ENCODE measurements around the gene PCDHB5.
"Not testable (repeated sequence)": the region's sequence is repeated elsewhere in the genome, so short reads cannot be mapped to it uniquely, and the experiment has no call there.

Gene PCDHB5

DNA sequence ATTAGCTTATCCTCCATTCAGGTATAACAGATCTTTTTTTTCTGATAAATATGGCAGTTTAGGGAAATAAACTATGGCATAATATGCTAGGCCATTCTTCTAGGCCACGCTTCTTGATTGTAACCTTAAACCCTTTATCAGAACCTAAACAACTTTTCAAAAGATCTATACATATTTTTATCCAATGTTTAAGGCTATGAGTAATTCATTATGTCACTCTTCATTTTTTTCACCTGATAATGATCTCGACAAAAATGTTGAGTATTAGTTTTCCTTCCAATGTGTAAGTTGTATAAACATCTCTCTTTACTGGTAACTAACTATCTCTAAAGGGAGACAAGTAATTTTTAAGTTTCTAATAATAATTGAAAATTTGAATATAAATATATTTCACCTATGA lies 15.8 kb upstream of the PCDHB5 start:
- no peaks in the 10 kb centered on the region for H3K36me3 ChIP-seq (ENCODE audit: control insufficient read depth in 2 of 2, insufficient read depth in 2 of 2, low read length in 2 of 2)
- peaks cover 0 to 3% of the 10 kb centered on the region in 2 donors for H3K9me3 ChIP-seq (ENCODE audit: control insufficient read depth in 2 of 2, low read length in 2 of 2)
- H3K9ac ChIP-seq (ENCODE audit: low read length in 2 of 2): no peak overlapping the region
- H3K4me3 ChIP-seq (ENCODE audit: low read length in 2 of 2): no peak overlapping the region
- H3K27me3 ChIP-seq (ENCODE audit: control insufficient read depth in 1 of 2, insufficient read depth in 2 of 2, low read length in 2 of 2): peaks cover 6% of the 10 kb centered on the region in 2 donors
- no peaks in the 10 kb centered on the region for H3K4me1 ChIP-seq (ENCODE audit: control insufficient read depth, insufficient read depth, low read length)
- no peak overlapping the region for H3K27ac ChIP-seq (ENCODE audit: low read length)

DNA sequence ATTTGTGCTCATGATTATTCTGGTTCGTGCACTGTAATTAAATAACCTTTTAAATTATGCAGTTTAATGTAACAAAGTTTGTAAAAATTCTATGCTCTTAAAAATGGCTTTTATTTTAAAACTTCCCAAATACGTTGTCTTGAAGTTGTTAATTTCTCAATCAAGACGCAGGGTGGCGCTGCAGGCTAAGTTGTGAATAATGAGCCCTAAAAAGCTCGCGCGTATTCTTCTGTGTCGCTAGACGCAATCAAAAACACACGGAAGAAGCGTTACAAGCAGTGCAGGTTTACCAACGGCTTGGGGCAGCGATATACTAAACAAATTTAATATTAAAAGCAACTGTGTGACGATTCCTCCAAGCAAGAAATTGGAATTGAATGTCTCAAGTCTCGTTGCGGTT lies 13.4 kb upstream of the PCDHB5 start, which contains the start of gene PCDHB4:
TSS of gene PCDHB4 (plus strand) at position 256 of the 400 bp plus-strand sequence. CDS start 181 bp downstream, outside the sequence.
- no peak within 1 kb of the TSS for H3K27ac ChIP-seq (ENCODE audit: low read length)
- H3K9me3 ChIP-seq (ENCODE audit: control insufficient read depth in 2 of 2, low read length in 2 of 2): peaks cover 0 to 3% of the 10 kb centered on the region in 2 donors
- H3K36me3 ChIP-seq (ENCODE audit: control insufficient read depth in 2 of 2, insufficient read depth in 2 of 2, low read length in 2 of 2): no peaks in the 10 kb centered on the region
- H3K4me3 ChIP-seq (ENCODE audit: low read length in 2 of 2): peak within 1 kb of the TSS; percentile 18 to 69
- H3K4me1 ChIP-seq (ENCODE audit: control insufficient read depth, insufficient read depth, low read length): no peaks in the 10 kb centered on the region
- H3K9ac ChIP-seq (ENCODE audit: low read length in 2 of 2): peak within 1 kb of the TSS in 1 of 2 donors; percentile 6
- peaks cover 6% of the 10 kb centered on the region in 2 donors for H3K27me3 ChIP-seq (ENCODE audit: control insufficient read depth in 1 of 2, insufficient read depth in 2 of 2, low read length in 2 of 2)

DNA sequence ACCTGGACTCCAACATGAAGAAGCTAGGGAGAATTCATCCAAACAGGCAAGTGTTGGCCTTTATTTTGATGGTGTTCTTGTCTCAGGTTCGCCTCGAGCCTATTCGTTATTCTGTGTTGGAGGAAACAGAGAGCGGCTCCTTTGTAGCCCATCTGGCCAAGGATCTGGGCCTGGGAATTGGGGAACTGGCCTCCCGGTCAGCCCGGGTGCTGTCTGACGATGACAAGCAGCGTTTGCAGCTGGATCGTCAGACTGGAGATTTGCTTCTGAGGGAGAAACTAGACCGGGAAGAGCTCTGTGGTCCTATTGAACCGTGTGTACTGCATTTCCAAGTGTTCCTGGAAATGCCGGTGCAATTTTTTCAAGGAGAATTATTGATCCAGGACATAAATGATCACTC lies 13.0 kb upstream of the PCDHB5 start:
- peak overlapping the region; percentile 18 to 69 for H3K4me3 ChIP-seq (ENCODE audit: low read length in 2 of 2)
- no peaks in the 10 kb centered on the region for H3K4me1 ChIP-seq (ENCODE audit: control insufficient read depth, insufficient read depth, low read length)
- no peak overlapping the region for H3K27ac ChIP-seq (ENCODE audit: low read length)
- H3K9me3 ChIP-seq (ENCODE audit: control insufficient read depth in 2 of 2, low read length in 2 of 2): peaks cover 0 to 3% of the 10 kb centered on the region in 2 donors
- H3K27me3 ChIP-seq (ENCODE audit: control insufficient read depth in 1 of 2, insufficient read depth in 2 of 2, low read length in 2 of 2): peaks cover 6% of the 10 kb centered on the region in 2 donors
- H3K36me3 ChIP-seq (ENCODE audit: control insufficient read depth in 2 of 2, insufficient read depth in 2 of 2, low read length in 2 of 2): no peaks in the 10 kb centered on the region
- no peak overlapping the region for H3K9ac ChIP-seq (ENCODE audit: low read length in 2 of 2)

DNA sequence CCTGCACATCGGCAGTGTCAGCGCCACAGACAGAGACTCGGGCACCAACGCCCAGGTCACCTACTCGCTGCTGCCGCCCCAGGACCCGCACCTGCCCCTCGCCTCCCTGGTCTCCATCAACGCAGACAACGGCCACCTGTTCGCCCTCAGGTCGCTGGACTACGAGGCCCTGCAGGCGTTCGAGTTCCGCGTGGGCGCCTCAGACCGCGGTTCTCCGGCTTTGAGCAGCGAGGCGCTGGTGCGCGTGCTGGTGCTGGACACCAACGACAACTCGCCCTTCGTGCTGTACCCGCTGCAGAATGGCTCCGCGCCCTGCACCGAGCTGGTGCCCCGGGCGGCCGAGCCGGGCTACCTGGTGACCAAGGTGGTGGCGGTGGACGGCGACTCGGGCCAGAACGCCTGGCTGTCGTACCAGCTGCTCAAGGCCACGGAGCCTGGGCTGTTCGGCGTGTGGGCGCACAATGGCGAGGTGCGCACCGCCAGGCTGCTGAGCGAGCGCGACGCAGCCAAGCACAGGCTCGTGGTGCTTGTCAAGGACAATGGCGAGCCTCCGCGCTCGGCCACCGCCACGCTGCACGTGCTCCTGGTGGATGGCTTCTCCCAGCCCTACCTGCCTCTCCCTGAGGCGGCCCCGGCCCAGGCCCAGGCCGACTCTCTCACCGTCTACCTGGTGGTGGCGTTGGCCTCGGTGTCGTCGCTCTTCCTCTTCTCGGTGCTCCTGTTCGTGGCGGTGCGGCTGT lies 11.4 kb upstream of the PCDHB5 start:
- H3K27me3 ChIP-seq (ENCODE audit: control insufficient read depth in 1 of 2, insufficient read depth in 2 of 2, low read length in 2 of 2); H3K36me3 ChIP-seq (ENCODE audit: control insufficient read depth in 2 of 2, insufficient read depth in 2 of 2, low read length in 2 of 2); H3K4me3 ChIP-seq (ENCODE audit: low read length in 2 of 2); H3K27ac ChIP-seq (ENCODE audit: low read length); H3K9ac ChIP-seq (ENCODE audit: low read length in 2 of 2); H3K4me1 ChIP-seq (ENCODE audit: control insufficient read depth, insufficient read depth, low read length); H3K9me3 ChIP-seq (ENCODE audit: control insufficient read depth in 2 of 2, low read length in 2 of 2): not testable (repeated sequence)

DNA sequence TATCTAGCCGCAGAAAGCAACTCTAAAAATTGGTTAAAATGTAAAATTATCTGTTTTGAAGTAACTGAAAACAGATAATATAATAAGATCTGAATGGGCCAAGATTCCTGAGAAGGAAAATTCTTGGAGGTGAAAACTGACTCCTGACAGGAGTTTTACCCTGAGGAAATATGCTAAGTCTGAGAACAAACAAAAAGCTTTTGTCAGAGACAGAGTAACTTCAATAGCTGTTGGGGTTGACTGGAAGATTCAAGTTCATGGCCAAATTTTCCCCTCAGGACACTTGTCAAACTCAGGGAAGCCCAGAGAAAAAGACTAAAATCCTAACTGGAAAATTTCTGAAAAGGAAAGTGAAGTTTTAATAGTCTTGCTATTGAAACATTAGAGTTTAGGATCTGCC lies 7.7 kb upstream of the PCDHB5 start:
- Histone ChIP-seq H3K27me3 (ENCODE audit: control insufficient read depth in 1 of 2, insufficient read depth in 2 of 2, low read length in 2 of 2) (peaks cover 0 to 2% of the 10 kb centered on the region in 2 donors), H3K27ac (ENCODE audit: low read length) (no peak overlapping the region), H3K9me3 (ENCODE audit: control insufficient read depth in 2 of 2, low read length in 2 of 2) (peaks cover 0 to 7% of the 10 kb centered on the region in 2 donors), H3K36me3 (ENCODE audit: control insufficient read depth in 2 of 2, insufficient read depth in 2 of 2, low read length in 2 of 2) (no peaks in the 10 kb centered on the region), H3K4me1 (ENCODE audit: control insufficient read depth, insufficient read depth, low read length) (no peaks in the 10 kb centered on the region), H3K9ac (ENCODE audit: low read length in 2 of 2) (no peak overlapping the region), H3K4me3 (ENCODE audit: low read length in 2 of 2) (no peak overlapping the region)

DNA sequence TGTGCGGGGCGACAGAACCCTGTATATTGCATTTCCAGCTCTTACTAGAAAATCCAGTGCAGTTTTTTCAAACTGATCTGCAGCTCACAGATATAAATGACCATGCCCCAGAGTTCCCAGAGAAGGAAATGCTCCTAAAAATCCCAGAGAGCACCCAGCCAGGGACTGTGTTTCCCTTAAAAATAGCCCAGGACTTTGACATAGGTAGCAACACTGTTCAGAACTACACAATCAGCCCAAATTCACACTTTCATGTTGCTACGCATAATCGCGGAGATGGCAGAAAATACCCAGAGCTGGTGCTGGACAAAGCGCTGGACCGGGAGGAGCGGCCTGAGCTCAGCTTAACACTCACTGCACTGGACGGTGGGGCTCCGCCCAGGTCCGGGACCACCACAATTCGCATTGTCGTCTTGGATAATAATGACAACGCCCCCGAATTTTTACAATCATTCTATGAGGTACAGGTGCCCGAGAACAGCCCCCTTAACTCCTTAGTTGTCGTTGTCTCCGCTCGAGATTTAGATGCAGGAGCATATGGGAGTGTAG lies 786 bp downstream of the PCDHB5 start:
- peak overlapping the region; percentile 64 for H3K4me3 ChIP-seq (ENCODE audit: low read length in 2 of 2)
- H3K9ac ChIP-seq (ENCODE audit: low read length in 2 of 2): no peak overlapping the region
- H3K27me3 ChIP-seq (ENCODE audit: control insufficient read depth in 1 of 2, insufficient read depth in 2 of 2, low read length in 2 of 2): no peaks in the 10 kb centered on the region
- H3K36me3 ChIP-seq (ENCODE audit: control insufficient read depth in 2 of 2, insufficient read depth in 2 of 2, low read length in 2 of 2): no peaks in the 10 kb centered on the region
- no peaks in the 10 kb centered on the region for H3K4me1 ChIP-seq (ENCODE audit: control insufficient read depth, insufficient read depth, low read length)
- peaks cover 16 to 26% of the 10 kb centered on the region in 2 donors for H3K9me3 ChIP-seq (ENCODE audit: control insufficient read depth in 2 of 2, low read length in 2 of 2)
- no peak overlapping the region for H3K27ac ChIP-seq (ENCODE audit: low read length)

DNA sequence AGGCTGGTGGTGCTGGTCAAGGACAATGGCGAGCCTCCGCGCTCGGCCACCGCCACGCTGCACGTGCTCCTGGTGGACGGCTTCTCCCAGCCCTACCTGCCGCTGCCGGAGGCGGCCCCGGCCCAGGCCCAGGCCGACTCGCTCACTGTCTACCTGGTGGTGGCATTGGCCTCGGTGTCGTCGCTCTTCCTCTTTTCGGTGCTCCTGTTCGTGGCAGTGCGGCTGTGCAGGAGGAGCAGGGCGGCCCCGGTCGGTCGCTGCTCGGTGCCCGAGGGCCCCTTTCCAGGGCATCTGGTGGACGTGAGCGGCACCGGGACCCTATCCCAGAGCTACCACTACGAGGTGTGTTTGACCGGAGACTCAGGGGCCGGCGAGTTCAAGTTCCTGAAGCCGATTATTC lies 2.3 kb downstream of the PCDHB5 start:
- H3K4me1 ChIP-seq (ENCODE audit: control insufficient read depth, insufficient read depth, low read length); H3K27me3 ChIP-seq (ENCODE audit: control insufficient read depth in 1 of 2, insufficient read depth in 2 of 2, low read length in 2 of 2); H3K36me3 ChIP-seq (ENCODE audit: control insufficient read depth in 2 of 2, insufficient read depth in 2 of 2, low read length in 2 of 2); H3K4me3 ChIP-seq (ENCODE audit: low read length in 2 of 2); H3K9ac ChIP-seq (ENCODE audit: low read length in 2 of 2); H3K27ac ChIP-seq (ENCODE audit: low read length): not testable (repeated sequence)
- H3K9me3 ChIP-seq (ENCODE audit: control insufficient read depth in 2 of 2, low read length in 2 of 2): peaks cover 17 to 27% of the 10 kb centered on the region in 2 donors

DNA sequence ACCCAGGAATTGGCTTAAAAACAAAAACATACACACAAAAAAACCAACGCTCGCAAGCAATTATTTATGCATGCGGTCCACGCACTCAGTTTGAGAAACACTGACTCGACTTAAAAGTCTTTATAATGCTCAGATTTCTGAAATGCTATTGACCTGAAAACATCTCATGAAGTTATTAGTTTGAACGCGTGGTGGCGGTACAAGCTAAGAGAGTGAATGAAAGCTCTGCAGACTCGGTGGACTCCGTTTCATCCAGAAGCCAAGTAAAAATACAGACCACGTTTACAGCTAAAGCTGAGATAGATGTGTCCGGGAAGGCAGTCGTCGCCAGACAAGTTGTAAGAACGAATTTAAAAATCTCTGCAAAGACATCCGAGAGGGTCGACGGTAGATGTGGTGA lies 14.8 kb downstream of the PCDHB5 start, which contains the start of gene PCDHB6:
TSS of gene PCDHB6 (plus strand) at position 246 of the 400 bp plus-strand sequence. CDS start 201 bp downstream, outside the sequence.
- Histone ChIP-seq H3K27ac (ENCODE audit: low read length) (no peak within 1 kb of the TSS), H3K36me3 (ENCODE audit: control insufficient read depth in 2 of 2, insufficient read depth in 2 of 2, low read length in 2 of 2) (no peaks in the 10 kb centered on the region), H3K27me3 (ENCODE audit: control insufficient read depth in 1 of 2, insufficient read depth in 2 of 2, low read length in 2 of 2) (peaks cover 4 to 6% of the 10 kb centered on the region in 2 donors), H3K4me3 (ENCODE audit: low read length in 2 of 2) (peak within 1 kb of the TSS; percentile 44 to 46), H3K9me3 (ENCODE audit: control insufficient read depth in 2 of 2, low read length in 2 of 2) (peaks cover 12 to 25% of the 10 kb centered on the region in 2 donors), H3K4me1 (ENCODE audit: control insufficient read depth, insufficient read depth, low read length) (no peaks in the 10 kb centered on the region), H3K9ac (ENCODE audit: low read length in 2 of 2) (no peak within 1 kb of the TSS)

DNA sequence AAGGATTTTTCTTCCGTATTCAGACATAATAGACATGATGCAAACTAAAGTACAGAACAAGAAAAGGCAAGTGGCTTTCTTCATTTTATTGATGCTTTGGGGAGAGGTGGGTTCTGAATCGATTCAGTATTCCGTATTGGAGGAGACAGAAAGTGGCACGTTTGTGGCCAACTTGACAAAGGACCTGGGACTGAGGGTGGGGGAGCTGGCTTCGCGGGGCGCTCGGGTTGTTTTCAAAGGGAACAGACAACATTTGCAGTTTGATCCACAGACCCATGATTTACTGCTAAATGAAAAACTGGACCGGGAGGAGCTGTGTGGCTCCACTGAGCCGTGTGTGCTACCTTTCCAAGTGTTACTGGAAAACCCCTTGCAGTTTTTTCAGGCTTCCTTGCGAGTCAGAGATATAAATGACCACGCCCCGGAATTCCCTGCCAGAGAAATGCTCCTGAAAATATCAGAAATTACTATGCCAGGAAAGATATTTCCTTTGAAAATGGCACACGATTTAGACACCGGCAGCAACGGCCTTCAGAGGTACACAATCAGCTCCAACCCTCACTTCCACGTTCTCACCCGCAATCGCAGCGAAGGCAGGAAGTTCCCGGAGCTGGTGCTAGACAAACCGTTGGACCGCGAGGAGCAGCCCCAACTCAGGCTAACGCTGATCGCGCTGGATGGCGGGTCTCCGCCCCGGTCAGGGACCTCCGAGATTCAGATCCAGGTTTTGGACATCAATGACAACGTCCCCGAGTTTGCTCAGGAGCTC lies 15.4 kb downstream of the PCDHB5 start:
- Histone ChIP-seq H3K9ac (ENCODE audit: low read length in 2 of 2) (no peak overlapping the region), H3K27ac (ENCODE audit: low read length) (no peak overlapping the region), H3K36me3 (ENCODE audit: control insufficient read depth in 2 of 2, insufficient read depth in 2 of 2, low read length in 2 of 2) (no peaks in the 10 kb centered on the region), H3K9me3 (ENCODE audit: control insufficient read depth in 2 of 2, low read length in 2 of 2) (peaks cover 15 to 26% of the 10 kb centered on the region in 2 donors), H3K27me3 (ENCODE audit: control insufficient read depth in 1 of 2, insufficient read depth in 2 of 2, low read length in 2 of 2) (peaks cover 4 to 6% of the 10 kb centered on the region in 2 donors), H3K4me1 (ENCODE audit: control insufficient read depth, insufficient read depth, low read length) (no peaks in the 10 kb centered on the region), H3K4me3 (ENCODE audit: low read length in 2 of 2) (peak overlapping the region; percentile 44 to 46)

DNA sequence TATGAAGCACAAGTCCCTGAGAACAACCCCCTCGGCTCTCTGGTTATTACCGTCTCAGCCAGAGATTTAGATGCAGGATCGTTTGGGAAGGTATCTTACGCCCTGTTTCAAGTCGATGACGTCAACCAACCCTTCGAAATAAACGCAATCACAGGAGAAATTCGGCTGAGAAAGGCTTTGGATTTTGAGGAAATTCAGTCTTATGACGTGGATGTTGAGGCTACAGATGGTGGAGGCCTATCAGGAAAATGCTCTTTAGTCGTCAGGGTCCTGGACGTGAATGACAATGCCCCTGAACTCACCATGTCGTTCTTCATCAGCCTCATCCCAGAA lies 16.0 kb downstream of the PCDHB5 start:
- H3K9me3 ChIP-seq (ENCODE audit: control insufficient read depth in 2 of 2, low read length in 2 of 2): peaks cover 18 to 29% of the 10 kb centered on the region in 2 donors
- no peaks in the 10 kb centered on the region for H3K36me3 ChIP-seq (ENCODE audit: control insufficient read depth in 2 of 2, insufficient read depth in 2 of 2, low read length in 2 of 2)
- H3K27me3 ChIP-seq (ENCODE audit: control insufficient read depth in 1 of 2, insufficient read depth in 2 of 2, low read length in 2 of 2): peaks cover 4 to 6% of the 10 kb centered on the region in 2 donors
- no peak overlapping the region for H3K4me3 ChIP-seq (ENCODE audit: low read length in 2 of 2)
- no peaks in the 10 kb centered on the region for H3K4me1 ChIP-seq (ENCODE audit: control insufficient read depth, insufficient read depth, low read length)
- H3K9ac ChIP-seq (ENCODE audit: low read length in 2 of 2): no peak overlapping the region
- no peak overlapping the region for H3K27ac ChIP-seq (ENCODE audit: low read length)

Measured in stomach smooth muscle (tissue), 2 donors.